Endodermal cell (in vitro differentiated cells): Measurements from ENCODE around the gene ACOT6. TPM values are rescaled to one million over a fixed set of nuclear protein-coding genes. Genes with fewer than 3 reads are reported as not detected.
"Not testable (repeated sequence)": the region's sequence is repeated elsewhere in the genome, so short reads cannot be mapped to it uniquely, and the experiment has no call there.

Experiments
- DNase-seq: peaks from one replicate; pipeline ENCODE4 v3.0.0-alpha.2; 2017
- H3K27ac ChIP-seq: 2 replicates; pipeline ENCODE4 v1.5.1; 2013; ENCODE audit warnings: mild to moderate bottlenecking, low read depth, low read length, moderate library complexity
- H3K27me3 ChIP-seq: 2 replicates; pipeline ENCODE4 v1.6.1; 2013; ENCODE audit warnings: mild to moderate bottlenecking, low read length, moderate library complexity; ENCODE audit not compliant: insufficient read depth, control insufficient read depth, poor library complexity, severe bottlenecking
- H3K36me3 ChIP-seq: 2 replicates; pipeline ENCODE4 v1.7.0; 2013; ENCODE audit warnings: mild to moderate bottlenecking, low read length, moderate library complexity; ENCODE audit not compliant: control insufficient read depth, insufficient read depth
- H3K4me1 ChIP-seq: one replicate; pipeline ENCODE4 v1.7.0; 2013; ENCODE audit warnings: low read length; ENCODE audit not compliant: control insufficient read depth, insufficient read depth
- H3K4me3 ChIP-seq: 2 replicates; pipeline ENCODE4 v1.5.1; 2013; ENCODE audit warnings: mild to moderate bottlenecking, low read length, moderate library complexity
- H3K9ac ChIP-seq: 2 replicates; pipeline ENCODE4 v1.6.1; 2013; ENCODE audit warnings: mild to moderate bottlenecking, low read length, moderate library complexity; ENCODE audit not compliant: poor library complexity, severe bottlenecking; ENCODE audit errors: extremely low read depth
- H3K9me3 ChIP-seq: 2 replicates; pipeline ENCODE4 v1.6.1; 2013; ENCODE audit warnings: mild to moderate bottlenecking, low read length, moderate library complexity; ENCODE audit not compliant: control insufficient read depth
- H3K27ac Mint-ChIP-seq: 2 replicates; pipeline ENCODE4 v1.8.0; 2020; ENCODE audit warnings: mixed read lengths
- H3K27me3 Mint-ChIP-seq: 2 replicates; pipeline ENCODE4 v1.8.0; 2021; ENCODE audit warnings: mild to moderate bottlenecking, mixed read lengths; ENCODE audit not compliant: insufficient read depth
- H3K36me3 Mint-ChIP-seq: 2 replicates; pipeline ENCODE4 v1.8.0; 2020; ENCODE audit warnings: low read depth, mixed read lengths
- H3K4me1 Mint-ChIP-seq: 2 replicates; pipeline ENCODE4 v1.8.0; 2020; ENCODE audit warnings: mixed read lengths
- H3K4me3 Mint-ChIP-seq: 2 replicates; pipeline ENCODE4 v1.8.0; 2020; ENCODE audit warnings: mild to moderate bottlenecking, moderate library complexity, mixed read lengths
- H3K9me3 Mint-ChIP-seq: 2 replicates; pipeline ENCODE4 v1.8.0; 2020; ENCODE audit warnings: mild to moderate bottlenecking, mixed read lengths
- CTCF ChIP-seq: fragments of 200-600 bp; sonication (generic); conservative IDR thresholded peaks from 2 replicates; pipeline ENCODE4 v1.5.0; 2021; ENCODE audit warnings: antibody characterized with exemption, mild to moderate bottlenecking
- WGBS, 2 experiments: methylation state at CpG; one replicate each; pipeline versions ENCODE4 v1.1.5 to v1.1.7; 2013; ENCODE audit warnings: missing lambda C conversion rate in 2 of 2, mixed read lengths in 1 of 2; ENCODE audit not compliant: insufficient coverage in 1 of 2, insufficient read length in 1 of 2; 5-methylcytosine and 5-hydroxymethylcytosine counted together
- total RNA-seq, 2 donors: library from RNA; stranded (reverse); fragmentation: NEBNext Ultra II Directional in 1 of 2; extraction: Animal tissue kit (Norgen Biotek cat#: 25700) in 1 of 2; gene quantifications; 2 replicates in 1 of 2; 3 replicates in 1 of 2; pipeline ENCODE4 v1.2.1, GENCODE V29; 2021

ACOT6 gene
- total RNA-seq, 2 donors from 2014 or later = not detected

GRCh38 chr14:73567358-73567757 lies 45.0 kb upstream of the ACOT6 start:
- peaks cover 15% of the 10 kb centered on the region for H3K4me1 Mint-ChIP-seq
- Histone ChIP-seq H3K27ac (no peak overlapping the region), H3K27me3 (no peaks in the 10 kb centered on the region), H3K9me3 (peaks cover 21% of the 10 kb centered on the region), H3K4me1 (peaks cover 3% of the 10 kb centered on the region), H3K9ac (no peak overlapping the region), H3K36me3 (no peaks in the 10 kb centered on the region), H3K4me3 (no peak overlapping the region)
- no peak for TF ChIP-seq CTCF
- peaks cover 32% of the 10 kb centered on the region for H3K36me3 Mint-ChIP-seq
- peaks cover 8% of the 10 kb centered on the region for H3K27me3 Mint-ChIP-seq
- peaks cover 38% of the 10 kb centered on the region for H3K9me3 Mint-ChIP-seq
- no peak overlapping the region for H3K27ac Mint-ChIP-seq
- no peak for DNase-seq
- WGBS, 2 experiments = 94 to 98% methylated on average over 7 of the region's 7 CpGs
- H3K4me3 Mint-ChIP-seq = no peak overlapping the region

DNA sequence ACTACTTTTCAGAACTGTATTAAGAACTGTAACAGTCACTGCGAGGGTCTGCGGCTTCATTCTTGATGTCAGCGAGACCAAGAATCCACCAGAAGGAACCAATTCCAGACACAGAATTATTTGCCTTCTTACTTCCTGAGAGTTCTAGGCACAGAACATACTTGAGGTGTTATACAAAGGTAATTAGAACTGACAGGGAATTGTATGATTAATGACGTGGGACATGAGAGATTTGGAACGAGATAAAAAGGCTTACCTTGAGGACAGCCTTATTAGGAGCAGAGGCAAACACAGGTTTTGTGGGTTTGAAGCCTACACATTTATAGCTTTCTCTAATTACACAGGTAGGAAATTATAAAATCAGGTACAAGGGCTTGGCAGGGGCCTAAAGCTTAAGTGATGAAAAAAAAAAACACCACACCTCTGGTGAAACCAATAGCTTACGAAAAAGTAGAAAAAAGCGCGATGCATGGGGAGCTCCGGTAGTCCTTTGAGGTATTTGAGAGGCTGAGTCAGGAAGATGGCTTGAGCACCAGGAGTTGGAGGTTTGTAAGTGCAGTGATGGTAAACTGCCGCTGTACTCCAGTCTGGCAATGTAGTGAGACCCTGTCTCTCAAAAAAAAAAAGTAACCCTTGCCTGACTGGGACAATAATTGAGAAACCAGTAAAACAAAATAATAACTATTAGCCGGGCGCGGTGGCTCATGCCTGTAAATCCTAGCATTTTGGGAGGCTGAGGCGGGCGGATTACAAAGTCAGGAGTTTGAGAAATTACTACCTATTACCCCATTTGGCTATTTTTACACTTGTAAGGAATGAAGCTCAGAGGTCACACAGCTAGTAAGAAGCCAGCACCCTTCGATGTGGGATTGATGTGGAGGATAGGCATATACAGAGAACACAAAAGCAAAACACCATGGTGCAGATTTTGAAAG lies 44.1 kb upstream of the ACOT6 start:
- Histone ChIP-seq H3K27me3 (no peaks in the 10 kb centered on the region), H3K9me3 (peaks cover 12% of the 10 kb centered on the region), H3K4me1 (peaks cover 3% of the 10 kb centered on the region), H3K27ac (no peak overlapping the region), H3K4me3 (peak overlapping the region; percentile 75), H3K36me3 (no peaks in the 10 kb centered on the region), H3K9ac (no peak overlapping the region)
- H3K4me1 Mint-ChIP-seq = peaks cover 15% of the 10 kb centered on the region
- H3K27ac Mint-ChIP-seq = peak overlapping the region; percentile 95
- TF ChIP-seq CTCF = no peak
- no peak for DNase-seq
- peaks cover 33% of the 10 kb centered on the region for H3K36me3 Mint-ChIP-seq
- peak overlapping the region; percentile 75 for H3K4me3 Mint-ChIP-seq
- peaks cover 8% of the 10 kb centered on the region for H3K27me3 Mint-ChIP-seq
- peaks cover 30% of the 10 kb centered on the region for H3K9me3 Mint-ChIP-seq
- WGBS, 2 experiments = 87 to 93% methylated on average over 13 to 16 of the region's 16 CpGs

DNA sequence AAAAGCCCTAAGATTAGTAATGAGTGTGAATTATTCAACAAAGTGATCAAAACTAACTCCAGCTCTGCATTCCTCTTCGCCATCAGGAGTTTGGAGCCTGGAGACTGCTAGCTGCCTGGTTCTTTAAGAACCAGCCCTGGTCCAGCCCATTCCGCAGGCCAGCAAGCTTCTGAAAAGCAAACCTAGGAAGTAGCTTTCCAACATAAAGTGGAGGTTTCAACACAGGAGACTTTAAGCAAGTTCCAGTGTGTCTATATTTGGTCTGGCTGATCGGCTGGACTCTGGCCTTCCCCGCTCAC lies 43.5 kb upstream of the ACOT6 start:
- Histone ChIP-seq H3K27ac (peak overlapping the region; percentile 5), H3K4me3 (peak overlapping the region; percentile 75), H3K9ac (peak overlapping the region; percentile 63)
- Mint-ChIP-seq H3K36me3 (peaks cover 37% of the 10 kb centered on the region), H3K4me1 (peaks cover 15% of the 10 kb centered on the region), H3K9me3 (peaks cover 25% of the 10 kb centered on the region), H3K4me3 (peak overlapping the region; percentile 75), H3K27ac (peak overlapping the region; percentile 95)
- not testable (repeated sequence) for H3K36me3 ChIP-seq, DNase-seq, H3K27me3 ChIP-seq, H3K4me1 ChIP-seq, H3K9me3 ChIP-seq, H3K27me3 Mint-ChIP-seq
- WGBS, 2 experiments = 47% methylated on average over 4 of the region's 4 CpGs; no CpG with 5 or more reads in 1 of the 2 experiments
